Measurements from ENCODE around the gene TRIO.

DNA sequence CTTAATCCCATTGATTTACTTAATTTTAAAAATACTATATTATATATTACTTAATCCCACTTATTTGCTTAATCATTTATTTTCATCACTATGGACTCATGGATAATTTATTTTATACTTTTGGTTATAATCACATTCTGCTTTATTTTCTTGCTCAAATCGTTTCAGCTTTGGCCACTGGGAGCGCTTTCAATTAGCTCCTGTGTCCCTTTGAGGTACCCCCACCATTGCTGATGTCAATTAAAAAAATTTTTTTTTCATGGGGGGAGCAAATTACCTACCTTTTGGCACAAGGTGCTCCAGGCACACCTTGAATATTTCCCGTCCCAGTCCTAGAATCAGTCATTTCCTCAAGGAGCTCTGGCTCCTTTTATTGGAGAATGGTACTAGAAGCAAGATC is 1.4 kb upstream of the TRIO start:
- TF ChIP-seq POLR2AphosphoS5 (IDR thresholded peaks at IDR 0.05) (no peak), POLR2A (IDR thresholded peaks at IDR 0.05; ENCODE audit: low read depth) (no peak)
- TF ChIP-seq, protein P1, sequence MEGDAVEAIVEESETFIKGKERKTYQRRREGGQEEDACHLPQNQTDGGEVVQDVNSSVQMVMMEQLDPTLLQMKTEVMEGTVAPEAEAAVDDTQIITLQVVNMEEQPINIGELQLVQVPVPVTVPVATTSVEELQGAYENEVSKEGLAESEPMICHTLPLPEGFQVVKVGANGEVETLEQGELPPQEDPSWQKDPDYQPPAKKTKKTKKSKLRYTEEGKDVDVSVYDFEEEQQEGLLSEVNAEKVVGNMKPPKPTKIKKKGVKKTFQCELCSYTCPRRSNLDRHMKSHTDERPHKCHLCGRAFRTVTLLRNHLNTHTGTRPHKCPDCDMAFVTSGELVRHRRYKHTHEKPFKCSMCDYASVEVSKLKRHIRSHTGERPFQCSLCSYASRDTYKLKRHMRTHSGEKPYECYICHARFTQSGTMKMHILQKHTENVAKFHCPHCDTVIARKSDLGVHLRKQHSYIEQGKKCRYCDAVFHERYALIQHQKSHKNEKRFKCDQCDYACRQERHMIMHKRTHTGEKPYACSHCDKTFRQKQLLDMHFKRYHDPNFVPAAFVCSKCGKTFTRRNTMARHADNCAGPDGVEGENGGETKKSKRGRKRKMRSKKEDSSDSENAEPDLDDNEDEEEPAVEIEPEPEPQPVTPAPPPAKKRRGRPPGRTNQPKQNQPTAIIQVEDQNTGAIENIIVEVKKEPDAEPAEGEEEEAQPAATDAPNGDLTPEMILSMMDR (IDR thresholded peaks at IDR 0.05), result no peak
